Stimulated activated CD8-positive, alpha-beta memory T cell treated with anti-CD3 and anti-CD28 coated beads, Interleukin-7, amount 100 ng/mL, for 1 hour (primary cell): ENCODE results near the gene QSOX1.
A peak's percentile ranks its signal among the peaks of the same experiment; 100 is the strongest.

Source experiments
- DNase-seq, 2 donors: peaks; one replicate each; pipeline ENCODE4 v3.0.0-alpha.2; 2020; ENCODE audit warnings: low read depth in 2 of 2

QSOX1 gene

DNA sequence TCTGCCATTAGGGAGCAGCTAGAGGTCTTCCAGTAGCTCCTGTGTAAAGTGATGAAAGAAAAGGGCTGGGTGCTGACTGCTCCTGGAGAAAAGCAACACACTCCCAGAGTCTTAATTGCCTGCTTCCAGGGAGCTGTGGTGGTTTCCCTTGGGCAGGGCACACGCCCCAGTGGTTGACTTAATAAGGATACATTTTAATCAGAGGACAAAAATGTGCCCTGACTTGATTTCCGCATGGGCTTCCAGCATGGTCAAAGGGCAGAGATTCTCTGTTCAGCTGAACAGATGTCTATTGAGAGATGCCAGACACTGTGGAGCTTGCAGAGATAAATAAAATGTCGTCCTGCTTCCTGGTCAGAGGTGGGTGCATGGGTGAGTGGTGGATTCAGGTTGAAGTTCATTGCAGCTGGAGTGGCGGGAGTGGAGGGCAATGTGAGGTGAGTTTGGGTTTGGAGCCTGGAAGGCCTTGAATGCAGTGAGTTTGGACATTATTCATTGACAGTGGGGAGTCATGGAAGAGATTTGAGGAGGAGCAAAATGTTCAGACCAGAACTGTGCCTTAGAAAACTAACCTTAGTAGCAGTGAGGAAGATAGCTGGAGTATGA lies 16.0 kb downstream of the QSOX1 start:
- DNase-seq = no peak

DNA sequence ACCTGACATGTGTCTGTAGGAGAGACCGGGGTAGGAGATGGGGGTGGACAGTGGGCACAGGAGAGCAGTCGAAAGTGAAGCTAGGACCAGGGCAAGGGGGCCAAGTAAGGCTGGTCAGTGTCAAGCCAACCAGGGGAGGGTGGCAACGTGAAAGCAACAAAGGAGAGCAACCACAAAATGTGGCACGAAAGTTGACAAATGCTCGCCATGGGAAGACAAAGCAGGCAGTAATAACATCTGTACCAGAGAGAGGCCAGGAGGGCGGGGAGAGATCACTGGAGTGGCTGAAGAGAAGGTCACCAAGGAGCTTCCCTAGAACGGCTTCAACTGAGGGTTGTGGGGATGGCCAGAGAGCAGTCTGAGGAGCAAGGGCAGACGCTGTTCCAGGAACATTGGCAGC lies 17.0 kb downstream of the QSOX1 start:
- no peak for DNase-seq

GRCh38 chr1:180173451-180173850 lies 18.8 kb downstream of the QSOX1 start:
- DNase-seq = no peak

- no peak for DNase-seq
Observed at GRCh38 chr1:180173952-180174351, 19.3 kb downstream of the QSOX1 start.

DNA sequence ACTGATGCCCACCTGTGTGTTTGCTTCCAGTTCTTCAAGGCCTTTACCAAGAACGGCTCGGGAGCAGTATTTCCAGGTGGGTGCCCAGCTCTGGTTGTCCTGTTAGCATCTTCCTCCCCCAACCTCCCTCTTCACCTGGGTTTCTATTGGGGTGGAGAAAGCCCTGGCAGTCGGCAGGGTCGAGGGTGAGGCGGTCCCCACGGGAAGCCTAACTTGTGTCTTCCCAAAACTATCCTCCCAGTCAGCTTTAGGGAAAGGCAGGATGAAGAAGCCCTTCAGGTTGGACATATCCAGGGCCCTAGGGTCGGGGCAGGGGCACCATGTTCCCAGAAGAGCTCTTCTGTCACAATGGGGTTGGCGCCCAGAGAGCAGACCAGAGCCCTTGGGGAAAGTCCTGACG lies 20.6 kb downstream of the QSOX1 start:
- DNase-seq = no peak

GRCh38 chr1:180175806-180176205 lies 21.1 kb downstream of the QSOX1 start:
- DNase-seq = no peak

DNA sequence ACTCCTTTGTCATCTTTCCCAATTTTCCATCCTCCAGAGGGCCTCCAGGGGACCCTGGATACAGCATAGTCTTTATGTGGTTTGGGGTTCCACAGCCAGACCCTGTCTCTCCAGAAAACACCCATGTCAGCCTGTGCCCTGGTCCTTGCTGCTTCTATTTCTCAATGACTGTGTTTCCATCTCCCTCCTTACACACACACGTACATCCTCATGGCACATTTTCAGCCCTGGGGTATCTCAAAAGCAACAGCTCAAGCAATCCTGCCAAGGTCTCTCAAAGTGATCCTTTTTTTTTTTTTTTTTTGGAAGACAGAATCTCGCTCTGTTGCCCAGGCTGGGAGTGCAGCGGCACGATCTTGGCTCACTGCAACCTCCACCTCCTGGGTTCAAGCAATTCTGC lies 22.3 kb downstream of the QSOX1 start:
- no peak for DNase-seq

GRCh38 chr1:180177931-180178330 lies 23.3 kb downstream of the QSOX1 start:
- no peak for DNase-seq

DNA sequence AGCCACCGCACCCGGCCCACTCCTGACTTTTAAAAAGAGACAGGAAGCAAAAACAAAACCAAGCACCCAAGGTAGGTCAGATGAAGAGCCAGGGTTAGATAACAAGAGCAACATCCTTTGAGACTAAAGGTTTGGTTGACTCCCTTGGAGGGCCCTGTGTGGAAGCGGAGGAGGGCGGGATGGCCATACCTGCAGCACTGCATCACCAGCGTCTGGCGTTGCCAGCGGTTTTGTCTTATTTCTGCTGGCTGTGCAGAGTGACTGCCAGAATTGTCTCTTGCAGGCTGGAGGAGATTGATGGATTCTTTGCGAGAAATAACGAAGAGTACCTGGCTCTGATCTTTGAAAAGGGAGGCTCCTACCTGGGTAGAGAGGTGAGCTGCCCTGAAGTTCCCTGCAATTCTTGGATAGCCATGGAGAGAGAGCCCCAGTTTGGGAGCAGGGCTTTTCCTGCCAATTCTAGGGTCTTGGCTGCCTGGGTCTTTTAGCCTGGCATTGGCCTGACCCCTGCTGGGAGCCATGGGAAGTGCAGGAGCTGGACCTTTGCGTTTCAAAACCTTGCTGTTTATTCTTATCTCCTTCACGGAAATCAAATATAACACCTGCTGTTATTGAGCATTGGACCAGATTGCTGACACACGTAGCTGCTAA lies 24.0 kb downstream of the QSOX1 start:
- peak; percentile 30 to 52 for DNase-seq

- no peak for DNase-seq
Observed at GRCh38 chr1:180179162-180179957, 24.7 kb downstream of the QSOX1 start.

DNA sequence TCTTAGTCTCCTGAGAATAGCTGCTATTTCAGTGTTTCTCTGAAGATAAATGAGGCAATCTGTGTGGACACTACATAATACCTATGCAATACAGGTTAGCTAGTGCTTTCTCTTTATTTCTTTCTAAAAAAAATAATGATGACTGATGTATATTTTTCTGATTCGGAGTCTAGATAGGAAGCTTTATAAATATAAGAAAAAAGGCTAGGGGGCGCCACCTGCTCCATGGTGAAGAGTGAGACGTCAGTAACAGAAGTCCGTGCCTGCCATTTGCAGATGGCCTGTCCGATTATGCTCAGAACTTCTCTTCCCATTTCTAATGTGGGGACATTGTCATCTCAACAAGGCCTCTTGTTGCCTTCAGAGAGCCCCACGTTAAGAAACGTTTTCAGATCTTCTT lies 26.4 kb downstream of the QSOX1 start:
- DNase-seq = no peak

DNA sequence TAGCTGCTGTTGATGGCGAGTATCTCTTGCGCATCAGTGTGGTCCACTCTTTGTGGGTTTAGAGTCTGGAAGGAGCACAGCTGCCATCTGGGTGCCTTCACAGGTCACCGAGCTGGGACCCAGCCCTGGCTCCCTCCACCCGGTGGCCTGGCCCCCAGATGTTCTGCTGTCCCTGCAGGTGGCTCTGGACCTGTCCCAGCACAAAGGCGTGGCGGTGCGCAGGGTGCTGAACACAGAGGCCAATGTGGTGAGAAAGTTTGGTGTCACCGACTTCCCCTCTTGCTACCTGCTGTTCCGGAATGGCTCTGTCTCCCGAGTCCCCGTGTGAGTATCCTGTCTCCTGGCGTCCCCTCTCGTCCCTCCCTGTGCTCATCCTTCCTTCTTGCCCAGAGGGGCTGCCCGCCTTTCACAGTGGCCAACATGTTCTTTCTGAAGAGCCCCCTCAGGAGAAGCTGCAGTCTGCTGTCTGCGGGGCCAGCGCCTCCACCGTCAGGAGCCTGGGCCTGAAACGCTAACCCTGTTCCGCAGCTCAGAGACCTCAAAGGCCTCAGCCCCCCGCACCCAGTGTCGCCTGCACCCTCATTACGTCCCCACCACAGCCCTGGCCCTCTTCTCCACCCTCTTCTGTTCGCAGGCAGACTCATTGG lies 27.4 kb downstream of the QSOX1 start:
- no peak for DNase-seq

DNA sequence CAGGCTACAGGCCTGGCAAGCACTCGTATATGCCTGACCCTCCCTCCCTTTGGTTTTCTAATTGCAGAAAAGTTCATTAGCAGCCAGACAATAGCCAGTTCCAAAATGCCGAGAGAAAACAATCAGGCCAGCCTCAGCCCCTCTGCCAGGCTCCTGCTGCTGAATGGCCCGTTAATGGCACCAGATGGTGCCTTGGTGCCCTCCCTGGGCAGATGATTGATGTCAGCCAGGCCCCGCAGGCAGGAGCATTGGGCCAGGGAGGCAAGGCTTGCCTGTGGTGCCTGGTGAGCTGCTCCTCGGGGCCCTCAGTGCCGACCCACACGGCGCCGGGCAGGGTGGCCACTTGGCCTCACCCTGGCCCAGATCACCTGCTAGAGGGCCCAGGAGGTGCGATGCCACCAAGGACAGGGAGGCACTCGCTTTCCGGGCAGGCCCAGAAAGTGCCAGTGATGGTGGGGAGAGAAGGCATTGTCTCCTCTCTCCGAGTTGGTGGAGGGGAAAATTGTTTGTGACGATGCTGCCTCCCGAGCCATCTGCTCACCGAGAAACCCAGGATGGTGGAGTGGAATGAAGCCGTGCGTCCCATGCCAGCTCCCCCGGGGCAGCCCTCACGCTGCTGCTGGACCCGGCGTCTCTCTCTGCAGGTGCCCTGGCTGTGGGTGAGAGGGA lies 28.1 kb downstream of the QSOX1 start:
- DNase-seq = no peak

- no peak for DNase-seq
Observed at GRCh38 chr1:180183426-180183825, 28.8 kb downstream of the QSOX1 start.

GRCh38 chr1:180184041-180184440 lies 29.4 kb downstream of the QSOX1 start:
- no peak for DNase-seq

- DNase-seq = no peak
Observed at GRCh38 chr1:180185281-180185680, 30.6 kb downstream of the QSOX1 start.

GRCh38 chr1:180185971-180186645 lies 31.4 kb downstream of the QSOX1 start:
- DNase-seq = no peak

DNA sequence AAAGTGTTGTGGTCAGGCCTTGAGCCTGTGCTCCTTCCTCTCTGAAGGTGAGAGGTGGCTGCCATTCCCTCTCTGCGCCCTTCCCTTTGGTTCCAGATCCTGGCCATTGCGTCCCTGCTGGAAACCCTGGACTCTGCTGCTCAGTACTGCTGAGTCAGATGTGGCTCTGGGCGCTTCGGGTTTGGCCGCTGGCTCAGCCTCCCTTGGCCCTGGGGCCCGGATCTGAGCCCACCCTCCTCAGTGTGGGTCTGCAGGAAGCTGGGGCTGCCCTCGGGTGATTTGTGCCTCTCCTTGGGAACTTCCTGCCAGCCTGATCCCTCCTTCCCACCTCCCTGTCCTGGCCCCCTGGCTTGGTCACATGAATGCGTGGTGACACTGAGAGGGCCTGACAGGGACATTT lies 32.2 kb downstream of the QSOX1 start:
- no peak for DNase-seq

- no peak for DNase-seq
Observed at GRCh38 chr1:180187626-180188025, 33.0 kb downstream of the QSOX1 start.

- DNase-seq = no peak
Observed at GRCh38 chr1:180188091-180188506, 33.4 kb downstream of the QSOX1 start.

- DNase-seq = no peak
Observed at GRCh38 chr1:180188684-180189175, 34.1 kb downstream of the QSOX1 start.
